Measurements from ENCODE around the gene ZFP42. TPM values are rescaled to one million over a fixed set of nuclear protein-coding genes. Genes with fewer than 3 reads are reported as not detected.
A peak's percentile ranks its signal among the peaks of the same experiment; 100 is the strongest.

ZFP42 gene
- total RNA-seq, 1 experiment from 2014 or later: not detected

GRCh38 chr4:188006285-188006848, 10.8 kb downstream of the ZFP42 start:
- no peak overlapping the region for H2AFZ ChIP-seq (ENCODE audit: low read length)
- no peak overlapping the region for H3K4me2 ChIP-seq (ENCODE audit: low read length)
- no peaks in the 10 kb centered on the region for H3F3A ChIP-seq (ENCODE audit: low read length, unreplicated experiment)
- H3K27me3 ChIP-seq (ENCODE audit: low read length): no peaks in the 10 kb centered on the region
- no peaks in the 10 kb centered on the region for H3K9me2 ChIP-seq (replicated peaks; ENCODE audit: low read length)
- H3K9me3 ChIP-seq (ENCODE audit: low read length): no peaks in the 10 kb centered on the region
- no peaks in the 10 kb centered on the region for H3K36me3 ChIP-seq (ENCODE audit: low read depth, low read length)
- no peak overlapping the region for H3K4me3 ChIP-seq (ENCODE audit: low read length)
- ChIA-PET POLR2A (ENCODE audit: unreplicated experiment) (no interaction called here), CTCF (no interaction called here)
- no peak overlapping the region for H3K27ac ChIP-seq (ENCODE audit: low read length)
- peaks cover 15% of the 10 kb centered on the region for H3K4me1 ChIP-seq (ENCODE audit: insufficient read depth, low read length)
- intact Hi-C loops (cut with micrococcal nuclease): no loop called here
- DNase-seq (no peak), ATAC-seq (no peak)
- no peaks in the 10 kb centered on the region for H3K79me2 ChIP-seq (ENCODE audit: low read length)
- TF ChIP-seq CTCF (conservative IDR thresholded peaks at IDR 0.05; ENCODE audit: low read depth, low read length) (no peak), EZH2phosphoT487 (IDR thresholded peaks at IDR 0.05; ENCODE audit: borderline replicate concordance, low read length) (no peak)
- H3K9ac ChIP-seq (ENCODE audit: low read length): no peak overlapping the region
- H4K20me1 ChIP-seq (ENCODE audit: low read length): no peaks in the 10 kb centered on the region
- no TSS peak for BruUV-seq (replicated peaks)

GRCh38 chr4:188008377-188008776, 12.8 kb downstream of the ZFP42 start:
- CTCF ChIA-PET: no interaction called here
- Histone ChIP-seq H2AFZ (ENCODE audit: low read length) (no peak overlapping the region), H3K9me3 (ENCODE audit: low read length) (no peaks in the 10 kb centered on the region), H3K36me3 (ENCODE audit: low read depth, low read length) (no peaks in the 10 kb centered on the region), H3K9ac (ENCODE audit: low read length) (no peak overlapping the region), H3K4me1 (ENCODE audit: insufficient read depth, low read length) (peaks cover 1% of the 10 kb centered on the region; the same call in 1 of the 2 replicates), H3F3A (ENCODE audit: low read length, unreplicated experiment) (no peaks in the 10 kb centered on the region), H3K79me2 (ENCODE audit: low read length) (no peaks in the 10 kb centered on the region), H3K9me2 (replicated peaks; ENCODE audit: low read length) (no peaks in the 10 kb centered on the region), H4K20me1 (ENCODE audit: low read length) (no peaks in the 10 kb centered on the region), H3K4me2 (ENCODE audit: low read length) (no peak overlapping the region), H3K27ac (ENCODE audit: low read length) (no peak overlapping the region), H3K27me3 (ENCODE audit: low read length) (no peaks in the 10 kb centered on the region), H3K4me3 (ENCODE audit: low read length) (no peak overlapping the region)
- intact Hi-C loops (cut with micrococcal nuclease): no loop called here
- POLR2A ChIA-PET (ENCODE audit: unreplicated experiment): no interaction called here
- ATAC-seq: no peak
- no peak for TF ChIP-seq EZH2 (IDR thresholded peaks at IDR 0.05; ENCODE audit: low read length, unreplicated experiment)
- no peak for TF ChIP-seq CTCF (conservative IDR thresholded peaks at IDR 0.05; ENCODE audit: low read depth, low read length)
- TF ChIP-seq EZH2phosphoT487 (IDR thresholded peaks at IDR 0.05; ENCODE audit: borderline replicate concordance, low read length): no peak
- DNase-seq: peak; percentile 72
- BruUV-seq (replicated peaks): no TSS peak

GRCh38 chr4:188012426-188012945, 16.9 kb downstream of the ZFP42 start:
- no peaks in the 10 kb centered on the region for H3K9me2 ChIP-seq (replicated peaks; ENCODE audit: low read length)
- no peak for DNase-seq
- no peaks in the 10 kb centered on the region for H3K9me3 ChIP-seq (ENCODE audit: low read length)
- H3K79me2 ChIP-seq (ENCODE audit: low read length): no peaks in the 10 kb centered on the region
- H3F3A ChIP-seq (ENCODE audit: low read length, unreplicated experiment): no peaks in the 10 kb centered on the region
- H3K4me2 ChIP-seq (ENCODE audit: low read length): no peak overlapping the region
- H3K36me3 ChIP-seq (ENCODE audit: low read depth, low read length): no peaks in the 10 kb centered on the region
- H3K9ac ChIP-seq (ENCODE audit: low read length): no peak overlapping the region
- no peaks in the 10 kb centered on the region for H3K27me3 ChIP-seq (ENCODE audit: low read length)
- intact Hi-C loops (cut with micrococcal nuclease): no loop called here
- H3K4me1 ChIP-seq (ENCODE audit: insufficient read depth, low read length): no peaks in the 10 kb centered on the region; the same call in 1 of the 2 replicates
- no TSS peak for BruUV-seq (replicated peaks)
- H3K4me3 ChIP-seq (ENCODE audit: low read length): no peak overlapping the region
- TF ChIP-seq CTCF (conservative IDR thresholded peaks at IDR 0.05; ENCODE audit: low read depth, low read length) (no peak), EZH2 (IDR thresholded peaks at IDR 0.05; ENCODE audit: low read length, unreplicated experiment) (no peak), EZH2phosphoT487 (IDR thresholded peaks at IDR 0.05; ENCODE audit: borderline replicate concordance, low read length) (no peak)
- POLR2A ChIA-PET (ENCODE audit: unreplicated experiment): no interaction called here
- H4K20me1 ChIP-seq (ENCODE audit: low read length): no peaks in the 10 kb centered on the region
- H3K27ac ChIP-seq (ENCODE audit: low read length): no peak overlapping the region
- no peak for ATAC-seq
- no peak overlapping the region for H2AFZ ChIP-seq (ENCODE audit: low read length)
- CTCF ChIA-PET: no interaction called here
